ENCODE measurements around the gene PSMB3.

- TF ChIP-seq TAF1 (IDR thresholded peaks at IDR 0.05; ENCODE audit: control insufficient read depth, extremely low read depth, insufficient read depth, low read length, severe bottlenecking) (no peak), GABPA (tag; conservative IDR thresholded peaks at IDR 0.05; ENCODE audit: low read depth) (no peak), JUN (IDR thresholded peaks at IDR 0.05; ENCODE audit: borderline replicate concordance, low read depth, low read length) (no peak), JUN (CRISPR knock-in tag; IDR thresholded peaks at IDR 0.05; ENCODE audit: borderline replicate concordance) (no peak), ZBTB2 (IDR thresholded peaks at IDR 0.05) (no peak), ZC3H11A (IDR thresholded peaks at IDR 0.05; ENCODE audit: low read depth, low read length) (no peak), CBX3 (IDR thresholded peaks at IDR 0.05; ENCODE audit: borderline replicate concordance in 1 of 2, low read length in 2 of 2) (no peak), SMC3 (conservative IDR thresholded peaks at IDR 0.05; ENCODE audit: insufficient read depth, low read depth, low read length) (no peak)
These were observed 13.8 kb downstream of the PSMB3 start for GRCh38 chr17:38766341-38766740.

All from K562 (cell line).